GM18517 (cell line): ENCODE measurements around the gene PCK2.
"Not testable (repeated sequence)": the region's sequence is repeated elsewhere in the genome, so short reads cannot be mapped to it uniquely, and the experiment has no call there.

Experiments
- ATAC-seq: cut with Tn5 transposase; IDR thresholded peaks from one replicate; pipeline ENCODE4 v1.9.1; 2021; ENCODE audit warnings: mild to moderate bottlenecking, moderate library complexity; ENCODE audit not compliant: unreplicated experiment

Gene PCK2

GRCh38 chr14:24093901-24094840, at the start of gene PCK2:
TSS of gene PCK2 (plus strand) at chr14:24094311. CDS start at chr14:24094406, 95 bp downstream.
- ATAC-seq, result peak; percentile 35

- ATAC-seq, result not testable (repeated sequence)
Measured at GRCh38 chr14:24049002-24049401, 45.1 kb upstream of the PCK2 start.

- not testable (repeated sequence) for ATAC-seq
Measured at GRCh38 chr14:24050753-24051152, 43.4 kb upstream of the PCK2 start.

- ATAC-seq, result peak; percentile 16
Measured at GRCh38 chr14:24051176-24051788, 42.8 kb upstream of the PCK2 start.

- peak; percentile 66 for ATAC-seq
Measured at GRCh38 chr14:24051789-24052655, 42.1 kb upstream of the PCK2 start, which contains the start of gene CARMIL3. TSS of gene CARMIL3 (plus strand) at chr14:24052009. CDS start at chr14:24052154, 145 bp downstream.

GRCh38 chr14:24052656-24053547, 41.2 kb upstream of the PCK2 start:
- ATAC-seq, result no peak

- no peak for ATAC-seq
Measured at GRCh38 chr14:24053548-24054323, 40.4 kb upstream of the PCK2 start.

- no peak for ATAC-seq
Measured at GRCh38 chr14:24054324-24054641, 39.8 kb upstream of the PCK2 start.

GRCh38 chr14:24054646-24055045, 39.5 kb upstream of the PCK2 start:
- no peak for ATAC-seq

GRCh38 chr14:24055971-24056799, 37.9 kb upstream of the PCK2 start:
- no peak for ATAC-seq

- ATAC-seq, result no peak
Measured at GRCh38 chr14:24056800-24057184, 37.3 kb upstream of the PCK2 start.

GRCh38 chr14:24057271-24057670, 36.8 kb upstream of the PCK2 start:
- no peak for ATAC-seq

GRCh38 chr14:24057867-24058259, 36.2 kb upstream of the PCK2 start:
- ATAC-seq, result no peak

GRCh38 chr14:24058260-24058950, 35.7 kb upstream of the PCK2 start:
- no peak for ATAC-seq

- no peak for ATAC-seq
Measured at GRCh38 chr14:24058951-24059475, 35.1 kb upstream of the PCK2 start.

GRCh38 chr14:24059841-24060388, 34.2 kb upstream of the PCK2 start:
- ATAC-seq, result no peak

- no peak for ATAC-seq
Measured at GRCh38 chr14:24060443-24060842, 33.7 kb upstream of the PCK2 start.
